Measurements from ENCODE around the gene SUFU.

The SUFU gene

DNA sequence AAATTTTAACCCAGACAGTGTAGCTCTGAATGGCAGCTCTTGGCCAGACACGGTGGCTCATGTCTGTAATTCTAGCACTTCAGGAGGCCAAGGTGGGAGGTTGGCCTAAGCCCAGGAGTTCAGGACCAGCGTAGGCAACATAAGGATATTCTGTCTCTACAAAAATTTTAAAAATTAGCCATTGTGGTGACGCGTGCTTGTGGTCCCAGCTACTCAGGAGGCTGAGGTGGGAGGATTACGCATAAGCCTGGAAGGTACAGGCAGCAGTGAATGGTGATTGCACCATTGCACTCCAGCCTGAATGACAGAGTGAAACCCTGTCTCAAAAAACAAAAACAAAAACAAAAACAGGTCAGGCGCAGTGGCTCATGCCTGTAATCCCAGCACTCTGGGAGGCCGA, 50.0 kb downstream of the SUFU start:
- no peak for DNase-seq

- no peak for DNase-seq
These were observed 50.8 kb downstream of the SUFU start for GRCh38 chr10:102554531-102554930.

DNA sequence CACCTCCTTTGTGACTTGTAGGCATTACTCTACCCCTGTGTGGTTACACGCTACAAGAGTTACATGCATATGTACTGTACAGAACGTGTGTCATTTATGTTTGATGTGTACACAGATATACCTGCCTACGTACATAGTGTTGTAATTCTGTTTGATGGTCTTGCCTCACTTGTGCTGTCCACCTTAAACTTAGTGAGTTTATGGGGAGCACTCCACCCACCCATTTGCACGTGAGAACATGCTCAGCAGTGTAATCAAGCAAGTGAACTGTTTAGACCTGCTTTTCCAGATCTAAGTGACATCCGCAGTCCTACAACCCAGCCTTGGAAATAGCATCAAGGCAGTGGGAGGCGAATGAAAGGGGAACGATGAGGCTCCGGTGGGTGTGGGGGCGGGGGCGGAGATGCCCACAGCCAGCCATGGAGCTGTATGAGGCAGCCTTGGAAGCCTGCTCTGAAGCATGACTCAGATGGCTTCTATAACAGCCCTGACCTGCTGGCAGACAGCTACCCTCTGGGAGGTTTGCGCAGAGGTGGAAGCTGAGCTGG, 52.1 kb downstream of the SUFU start:
- no peak for DNase-seq

GRCh38 chr10:102557569-102557968, 53.8 kb downstream of the SUFU start:
- DNase-seq = no peak

GRCh38 chr10:102559764-102560163, 56.0 kb downstream of the SUFU start:
- no peak for DNase-seq

DNA sequence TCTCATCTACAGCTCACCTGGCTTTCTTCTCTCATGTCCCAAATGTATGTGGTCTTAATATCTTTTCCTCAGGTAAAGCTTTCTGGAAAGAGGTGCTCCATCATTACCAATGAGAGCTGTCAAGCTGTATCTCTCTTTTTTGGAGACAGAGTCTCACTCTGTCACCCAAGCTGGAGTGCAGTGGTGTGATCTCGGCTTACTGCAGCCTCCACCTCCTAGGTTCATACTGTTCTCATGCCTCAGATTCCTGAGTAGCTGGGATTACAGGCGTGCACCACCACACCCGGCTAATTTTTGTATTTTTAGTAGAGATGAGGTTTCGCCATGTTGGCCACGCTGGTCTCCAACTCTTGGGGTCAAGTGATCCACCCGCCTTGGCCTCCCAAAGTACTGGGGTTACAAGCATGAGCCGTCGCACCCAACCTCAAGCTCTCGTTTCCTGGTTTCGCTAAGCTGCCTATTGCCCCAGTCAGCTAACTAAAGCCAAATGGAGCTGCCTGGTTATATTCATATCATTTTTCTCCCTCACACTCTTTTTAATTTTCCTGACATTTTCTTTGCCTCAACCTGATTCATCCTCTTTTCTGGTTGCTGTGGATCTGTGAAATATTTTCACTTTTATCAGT, 60.5 kb downstream of the SUFU start:
- no peak for DNase-seq

- DNase-seq = no peak
These were observed 62.0 kb downstream of the SUFU start for GRCh38 chr10:102565793-102566192.

DNA sequence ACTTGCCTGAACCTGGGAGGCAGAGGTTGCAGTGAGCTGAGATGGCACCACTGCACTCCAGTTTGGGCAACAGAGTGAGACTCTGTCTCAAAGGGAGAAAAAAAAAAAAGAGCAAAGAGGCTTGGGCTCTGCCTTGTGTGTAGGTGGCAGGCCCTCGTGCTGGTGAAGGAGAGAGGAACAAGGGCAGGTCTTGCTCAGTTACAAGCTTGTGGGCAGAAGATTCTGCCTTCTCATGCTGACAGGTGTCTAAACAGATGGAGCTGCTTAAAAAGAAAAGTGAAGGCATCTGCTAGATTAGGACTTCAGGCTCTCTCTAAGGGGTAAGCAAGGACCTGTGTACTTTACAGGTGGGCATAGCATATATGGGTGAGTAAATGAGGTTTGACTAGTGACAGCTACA, 75.0 kb downstream of the SUFU start:
- no peak for DNase-seq

- no peak for DNase-seq
These were observed 75.6 kb downstream of the SUFU start for GRCh38 chr10:102579328-102579727.

- DNase-seq = no peak
These were observed 76.5 kb downstream of the SUFU start for GRCh38 chr10:102580230-102580629.

- DNase-seq = no peak
These were observed 77.6 kb downstream of the SUFU start for GRCh38 chr10:102581401-102581800.

- DNase-seq = no peak
These were observed 78.3 kb downstream of the SUFU start for GRCh38 chr10:102581981-102582580.

DNA sequence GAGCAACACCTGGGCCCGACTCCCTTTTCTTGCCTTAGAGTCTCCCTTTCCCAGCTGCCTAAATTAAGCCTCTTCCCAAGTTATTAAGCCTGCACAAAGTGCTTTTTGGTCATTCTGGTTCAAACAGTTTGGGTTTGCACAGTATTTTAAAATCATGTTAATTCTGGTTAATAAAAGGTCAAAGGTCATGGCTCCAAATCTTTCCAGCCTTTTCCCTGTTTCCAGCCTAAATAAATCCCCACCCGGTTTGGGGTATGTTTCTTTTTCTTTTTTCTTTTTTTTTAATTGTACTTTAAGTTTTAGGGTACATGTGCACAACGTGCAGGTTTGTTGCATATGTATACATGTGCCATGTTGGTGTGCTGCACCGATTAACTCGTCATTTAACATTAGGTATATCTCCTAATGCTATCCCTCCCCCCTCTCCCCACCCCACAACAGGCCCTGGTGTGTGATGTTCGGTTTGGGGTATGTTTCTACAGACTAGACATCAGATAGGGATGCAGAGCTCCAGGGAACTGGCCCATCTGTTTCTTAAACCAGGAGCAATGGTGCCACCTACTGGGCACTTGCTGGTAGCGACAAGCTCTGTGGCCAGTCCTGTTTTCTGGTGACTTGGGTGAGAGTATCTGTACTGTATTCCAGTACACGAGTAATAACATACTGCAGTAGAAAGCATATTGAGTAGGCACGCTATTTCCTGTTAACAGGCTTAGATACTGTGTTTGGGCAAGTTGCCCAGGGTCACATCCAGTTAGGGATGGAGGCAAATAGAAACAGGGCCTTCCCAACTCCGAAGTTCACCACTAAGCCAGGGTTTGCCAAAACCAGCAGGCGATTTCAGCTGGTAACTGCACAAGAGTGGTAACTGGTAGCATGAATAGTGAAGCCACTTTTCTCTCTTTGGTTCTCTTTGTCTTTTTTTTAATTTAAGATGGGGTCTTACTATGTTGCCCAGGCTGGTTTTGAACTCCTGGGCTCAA, 80.0 kb downstream of the SUFU start:
- peak; percentile 56 for DNase-seq

DNA sequence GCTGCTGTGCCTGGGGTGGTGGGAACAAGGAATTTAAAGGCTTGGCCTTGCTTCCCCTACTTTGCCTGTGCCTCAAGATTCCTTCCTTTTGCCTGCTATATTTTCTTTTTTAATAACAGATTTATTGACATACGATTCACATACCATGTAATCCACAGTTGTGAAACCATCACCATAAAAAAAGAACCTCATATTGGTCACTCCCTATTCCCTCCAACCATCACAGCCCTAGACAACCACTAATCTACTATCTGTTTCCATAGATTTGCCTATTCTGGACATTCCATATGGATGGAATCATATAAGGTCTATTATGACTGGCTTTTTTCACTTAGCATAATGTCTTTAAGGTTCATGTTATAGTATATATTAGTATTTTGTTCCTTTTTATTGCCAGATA, 81.3 kb downstream of the SUFU start:
- DNase-seq = no peak

- no peak for DNase-seq
These were observed 83.1 kb downstream of the SUFU start for GRCh38 chr10:102586858-102587257.

DNA sequence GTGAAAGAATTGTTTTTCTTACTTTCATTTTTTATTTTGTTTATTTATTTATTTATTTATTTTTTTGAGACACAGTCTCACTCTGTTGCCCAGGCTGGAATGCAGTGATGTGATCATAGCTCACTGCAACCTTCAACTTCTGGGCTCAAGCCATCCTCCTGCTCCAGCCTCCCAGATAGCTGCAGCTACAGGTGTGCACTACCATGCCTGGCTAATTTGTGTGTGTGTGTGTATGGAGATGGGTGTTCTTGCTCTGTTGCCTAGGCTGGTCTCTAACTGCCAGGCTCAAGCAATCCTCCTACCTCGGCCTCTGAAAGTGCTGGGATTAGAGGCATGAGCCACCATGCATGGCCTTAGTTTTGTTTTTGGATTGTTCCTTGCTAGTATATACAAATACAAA, 85.1 kb downstream of the SUFU start:
- DNase-seq = no peak

GRCh38 chr10:102593074-102593803, 89.5 kb downstream of the SUFU start:
- DNase-seq = no peak

GRCh38 chr10:102593804-102594079, 90.0 kb downstream of the SUFU start:
- DNase-seq = no peak

GRCh38 chr10:102595293-102595692, 91.5 kb downstream of the SUFU start:
- no peak for DNase-seq

- no peak for DNase-seq
These were observed 92.1 kb downstream of the SUFU start for GRCh38 chr10:102595897-102596296.

DNA sequence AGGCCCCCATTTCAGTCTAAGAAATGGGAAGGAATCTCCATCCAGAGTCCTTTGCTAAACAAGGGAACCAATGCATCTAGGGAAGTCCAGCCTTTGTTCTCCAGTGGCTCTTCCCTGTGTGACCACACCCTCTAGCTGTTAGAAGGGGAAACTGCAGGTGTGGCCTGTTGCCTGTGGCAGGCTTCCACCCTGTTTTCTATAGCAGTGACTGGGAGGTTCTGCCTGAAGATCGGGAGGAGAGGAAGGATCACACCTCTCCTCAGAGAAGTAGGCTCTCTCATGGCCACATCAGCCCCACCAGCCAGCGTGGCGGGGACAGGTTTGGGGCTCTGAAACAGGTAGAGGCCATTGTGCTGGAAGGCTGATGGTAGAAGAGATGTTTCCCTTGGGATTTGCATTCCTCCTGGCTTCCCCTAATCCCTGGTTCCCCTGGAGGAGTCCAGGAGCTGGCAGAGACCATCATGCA, 92.8 kb downstream of the SUFU start:
- no peak for DNase-seq

DNA sequence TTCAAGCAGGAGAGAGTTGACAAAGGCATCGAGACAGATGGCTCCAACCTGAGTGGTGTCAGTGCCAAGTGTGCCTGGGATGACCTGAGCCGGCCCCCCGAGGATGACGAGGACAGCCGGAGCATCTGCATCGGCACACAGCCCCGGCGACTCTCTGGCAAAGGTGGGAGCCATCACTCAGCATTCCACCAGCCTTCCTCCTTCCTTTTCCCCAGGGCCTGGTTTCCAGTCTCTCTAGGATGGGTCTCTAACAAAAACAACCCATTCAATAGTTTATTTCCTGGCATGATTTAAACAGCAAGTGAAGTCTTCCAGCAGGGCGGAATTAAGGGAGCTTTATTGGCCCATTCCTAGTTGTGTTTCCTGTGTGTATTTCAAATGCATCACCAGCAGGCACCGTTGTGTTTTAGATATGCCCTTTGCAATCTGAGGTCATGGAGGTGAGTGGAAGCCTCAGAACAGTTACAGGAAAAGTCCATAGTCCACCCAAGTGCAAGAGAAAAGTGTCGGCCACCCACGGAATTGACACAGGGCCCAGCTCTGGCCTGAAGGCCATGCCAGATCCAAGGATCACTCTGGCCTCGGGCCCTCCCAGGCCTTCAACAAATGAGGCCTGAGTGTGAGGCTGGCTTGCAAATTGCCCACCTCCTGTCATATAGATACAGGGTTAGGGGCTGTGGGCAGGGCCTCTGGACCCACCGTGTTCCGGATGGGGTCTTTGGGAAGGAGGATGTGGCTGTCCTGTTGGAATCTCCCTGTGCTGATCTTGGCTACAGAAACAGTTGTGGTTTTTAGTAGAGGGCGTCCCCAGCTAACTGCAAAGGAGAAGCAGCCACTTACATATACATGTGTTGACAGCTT, 93.6 kb downstream of the SUFU start:
- no peak for DNase-seq
